Duodenal mucosa (tissue), 2 donors: ENCODE results near the gene OCLN.
"Not testable (repeated sequence)": the region's sequence is repeated elsewhere in the genome, so short reads cannot be mapped to it uniquely, and the experiment has no call there.

Experiments
- H3K27ac ChIP-seq: one replicate; pipeline ENCODE4 v1.7.0; 2013; ENCODE audit warnings: low read depth, low read length
- H3K27me3 ChIP-seq, 2 donors: one replicate each; pipeline ENCODE4 v1.7.0; 2013; ENCODE audit warnings: low read length in 2 of 2, control low read depth in 1 of 2; ENCODE audit not compliant: insufficient read depth in 2 of 2, control insufficient read depth in 1 of 2
- H3K36me3 ChIP-seq, 2 donors: one replicate each; pipeline ENCODE4 v1.7.0; 2013; ENCODE audit warnings: low read length in 2 of 2, control low read depth in 1 of 2; ENCODE audit not compliant: insufficient read depth in 2 of 2, control insufficient read depth in 1 of 2
- H3K4me1 ChIP-seq, 2 donors: one replicate each; pipeline ENCODE4 v1.7.0; 2013; ENCODE audit warnings: low read length in 2 of 2, control low read depth in 1 of 2; ENCODE audit not compliant: insufficient read depth in 2 of 2, control insufficient read depth in 1 of 2
- H3K4me3 ChIP-seq, 2 donors: one replicate each; pipeline ENCODE4 v1.7.0; 2013; ENCODE audit warnings: low read length in 2 of 2, low read depth in 1 of 2
- H3K9ac ChIP-seq, 2 donors: one replicate each; pipeline ENCODE4 v1.7.0; 2013; ENCODE audit warnings: low read length in 2 of 2, low read depth in 1 of 2
- H3K9me3 ChIP-seq, 2 donors: one replicate each; pipeline ENCODE4 v1.7.0; 2013; ENCODE audit warnings: low read length in 2 of 2, control low read depth in 1 of 2; ENCODE audit not compliant: control insufficient read depth in 1 of 2

OCLN gene, protein sequence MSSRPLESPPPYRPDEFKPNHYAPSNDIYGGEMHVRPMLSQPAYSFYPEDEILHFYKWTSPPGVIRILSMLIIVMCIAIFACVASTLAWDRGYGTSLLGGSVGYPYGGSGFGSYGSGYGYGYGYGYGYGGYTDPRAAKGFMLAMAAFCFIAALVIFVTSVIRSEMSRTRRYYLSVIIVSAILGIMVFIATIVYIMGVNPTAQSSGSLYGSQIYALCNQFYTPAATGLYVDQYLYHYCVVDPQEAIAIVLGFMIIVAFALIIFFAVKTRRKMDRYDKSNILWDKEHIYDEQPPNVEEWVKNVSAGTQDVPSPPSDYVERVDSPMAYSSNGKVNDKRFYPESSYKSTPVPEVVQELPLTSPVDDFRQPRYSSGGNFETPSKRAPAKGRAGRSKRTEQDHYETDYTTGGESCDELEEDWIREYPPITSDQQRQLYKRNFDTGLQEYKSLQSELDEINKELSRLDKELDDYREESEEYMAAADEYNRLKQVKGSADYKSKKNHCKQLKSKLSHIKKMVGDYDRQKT

GRCh38 chr5:69492391-69492922 lies at the start of gene OCLN:
OCLN (plus strand) TSS chr5:69492790; CDS start chr5:69504245, 11,455 bp downstream.
- peak within 1 kb of the TSS; percentile 85 for H3K27ac ChIP-seq
- peaks cover 13 to 22% of the 10 kb centered on the region in 2 donors for H3K4me1 ChIP-seq

DNA sequence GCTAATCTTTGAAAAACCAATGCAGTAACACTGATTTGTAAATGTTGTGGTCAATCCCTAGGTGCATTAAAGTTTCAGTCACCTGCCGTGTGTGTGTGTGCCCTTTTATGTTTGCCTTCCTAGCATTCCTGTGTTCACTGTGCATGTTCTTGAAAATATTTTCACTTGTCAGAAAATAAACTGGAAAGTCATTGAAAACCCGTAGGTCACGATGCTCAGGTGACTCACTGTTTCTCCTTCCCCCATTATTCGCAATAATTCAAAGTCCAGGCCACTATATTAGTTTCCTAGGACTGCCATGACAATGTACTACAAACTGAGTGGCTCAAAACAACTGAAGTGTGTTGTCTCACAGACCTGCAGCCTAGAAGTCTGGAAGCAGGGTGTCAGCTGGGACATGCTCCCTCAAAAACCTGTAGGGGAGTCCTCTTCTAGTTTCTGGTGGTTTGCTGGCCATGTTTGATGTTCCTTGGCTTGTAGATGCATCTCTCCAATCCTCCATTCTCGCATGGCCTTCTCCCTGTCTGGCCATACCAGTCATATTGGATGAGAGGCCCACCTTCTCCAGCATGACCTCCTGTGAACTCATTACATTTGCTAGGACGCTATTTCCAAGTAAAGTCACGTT lies 48.3 kb upstream of the OCLN start:
- Histone ChIP-seq H3K9ac (no peak overlapping the region), H3K27ac (peak overlapping the region; percentile 55), H3K4me1 (peaks cover 3 to 4% of the 10 kb centered on the region in 2 donors)

More at GRCh38 chr5:69492391-69492922, at the start of gene OCLN:
- no peaks in the 10 kb centered on the region for H3K36me3 ChIP-seq
- no peaks in the 10 kb centered on the region for H3K27me3 ChIP-seq
- H3K9me3 ChIP-seq, result no peaks in the 10 kb centered on the region
- H3K4me3 ChIP-seq, result peak within 1 kb of the TSS; percentile 80 to 87
- H3K9ac ChIP-seq, result peak within 1 kb of the TSS; percentile 88

GRCh38 chr5:69449511-69449910 lies 43.1 kb upstream of the OCLN start:
- H3K4me1 ChIP-seq, result peaks cover 5 to 8% of the 10 kb centered on the region in 2 donors
- no peak overlapping the region for H3K4me3 ChIP-seq
- no peaks in the 10 kb centered on the region for H3K36me3 ChIP-seq
- H3K9ac ChIP-seq, result no peak overlapping the region
- no peaks in the 10 kb centered on the region for H3K9me3 ChIP-seq
- no peak overlapping the region for H3K27ac ChIP-seq
- H3K27me3 ChIP-seq, result no peaks in the 10 kb centered on the region

More for the DNA sequence above, 48.3 kb upstream of the OCLN start:
- Histone ChIP-seq H3K36me3 (peaks cover 0 to 3% of the 10 kb centered on the region in 2 donors), H3K9me3 (no peaks in the 10 kb centered on the region), H3K27me3 (no peaks in the 10 kb centered on the region), H3K4me3 (no peak overlapping the region)

DNA sequence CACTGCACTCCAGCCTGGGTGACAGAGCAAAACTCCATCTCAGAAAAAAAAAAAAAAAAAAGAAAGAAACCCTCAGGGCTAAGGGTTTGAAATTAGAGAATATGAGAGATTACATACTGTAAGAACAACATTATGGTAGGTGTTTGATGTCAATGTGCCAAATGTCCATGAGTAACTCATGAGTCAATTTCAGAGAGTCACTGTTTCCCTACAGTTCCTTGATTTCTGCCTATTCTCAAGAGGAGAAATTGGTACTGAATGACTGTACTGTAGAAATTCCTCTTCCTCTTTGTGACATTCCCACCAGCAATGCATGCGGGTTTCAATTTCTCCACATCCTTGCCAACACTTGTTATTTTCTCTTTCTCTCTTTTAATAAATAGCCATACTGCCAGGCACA lies 42.5 kb upstream of the OCLN start:
- H3K9ac ChIP-seq, result no peak overlapping the region
- H3K27ac ChIP-seq, result no peak overlapping the region
- no peaks in the 10 kb centered on the region for H3K27me3 ChIP-seq
- no peaks in the 10 kb centered on the region for H3K9me3 ChIP-seq
- H3K36me3 ChIP-seq, result no peaks in the 10 kb centered on the region
- peaks cover 4 to 7% of the 10 kb centered on the region in 2 donors for H3K4me1 ChIP-seq
- no peak overlapping the region for H3K4me3 ChIP-seq

GRCh38 chr5:69450527-69450926 lies 42.1 kb upstream of the OCLN start:
- not testable (repeated sequence) for H3K9ac ChIP-seq, H3K36me3 ChIP-seq, H3K27ac ChIP-seq, H3K9me3 ChIP-seq, H3K4me1 ChIP-seq, H3K27me3 ChIP-seq, H3K4me3 ChIP-seq

DNA sequence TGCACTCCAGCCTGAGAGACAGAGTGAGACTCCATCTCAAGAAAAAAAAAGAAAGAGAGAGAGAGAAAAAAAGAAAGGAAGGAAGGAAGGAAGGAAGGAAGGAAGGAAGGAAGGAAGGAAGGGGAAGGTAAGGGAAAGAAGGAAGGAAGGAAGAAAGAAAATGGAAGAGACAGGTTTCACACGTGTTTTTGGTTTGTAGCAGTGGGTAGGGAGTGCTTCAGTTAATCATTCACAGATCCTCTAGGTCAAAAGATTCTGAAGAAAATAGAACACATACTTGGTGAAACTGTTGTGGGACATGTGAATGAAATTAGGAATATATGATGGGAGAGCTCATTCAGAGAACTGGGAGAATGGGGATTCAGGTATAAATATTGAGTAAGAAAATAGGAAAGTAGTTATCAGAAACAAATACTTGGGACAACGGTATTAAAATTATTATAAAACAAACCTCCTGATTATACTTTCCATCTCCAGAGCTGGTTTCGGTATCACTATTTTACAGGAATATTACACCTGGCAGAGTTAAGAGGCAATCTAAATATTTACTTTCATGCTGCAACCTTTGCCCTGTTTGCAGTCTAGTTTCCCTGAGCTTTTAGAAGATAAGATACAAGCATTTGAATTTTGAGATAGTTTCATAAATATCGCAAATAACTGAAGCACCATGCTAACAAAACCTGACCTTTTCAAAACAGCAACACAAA lies 40.5 kb upstream of the OCLN start:
- Histone ChIP-seq H3K27me3 (no peaks in the 10 kb centered on the region), H3K27ac (peak overlapping the region; percentile 39), H3K9ac (peak overlapping the region in 1 of 2 donors; percentile 30), H3K9me3 (no peaks in the 10 kb centered on the region), H3K4me1 (peaks cover 4 to 7% of the 10 kb centered on the region in 2 donors), H3K36me3 (no peaks in the 10 kb centered on the region), H3K4me3 (peak overlapping the region in 1 of 2 donors; percentile 41)

- not testable (repeated sequence) for H3K4me3 ChIP-seq, H3K4me1 ChIP-seq, H3K27ac ChIP-seq, H3K9ac ChIP-seq, H3K27me3 ChIP-seq, H3K9me3 ChIP-seq, H3K36me3 ChIP-seq
These were observed 39.1 kb upstream of the OCLN start for GRCh38 chr5:69453487-69453886.

DNA sequence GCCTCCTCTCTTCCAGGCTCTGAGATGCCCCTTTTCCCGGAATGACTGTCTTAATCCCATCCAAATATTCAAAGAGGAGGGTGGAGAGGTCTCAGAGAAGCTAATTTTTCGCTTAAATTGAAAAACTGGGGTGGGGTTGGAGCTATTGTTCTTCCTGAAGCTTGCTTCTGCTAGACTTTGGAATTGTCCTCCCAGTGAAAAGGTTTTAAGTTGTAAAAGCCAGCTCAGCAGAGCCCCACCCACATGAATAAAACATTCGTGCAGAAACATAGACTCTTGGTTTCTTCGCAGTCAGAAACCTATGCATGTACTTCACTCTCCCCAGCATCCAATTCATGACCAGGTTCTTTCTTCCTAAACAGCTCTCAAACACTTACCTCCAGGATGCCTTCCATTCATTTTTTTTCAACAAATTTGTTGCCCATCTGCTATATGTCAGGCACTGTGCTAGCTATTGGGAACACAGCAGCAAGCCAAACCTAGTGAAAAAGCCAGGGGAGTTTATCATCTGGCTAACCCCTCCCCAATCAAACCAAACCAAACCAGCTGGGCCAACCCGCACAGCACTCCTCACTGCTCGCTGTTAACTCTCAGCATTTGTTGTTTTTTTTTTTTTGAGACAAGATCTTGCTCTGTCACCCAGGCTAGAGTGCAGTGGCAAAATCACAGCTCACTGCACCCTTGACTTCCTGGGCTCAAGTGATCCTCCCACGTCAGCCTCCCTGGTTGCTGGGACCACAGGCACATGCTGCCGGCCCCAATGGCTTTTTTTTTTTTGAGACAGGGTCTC lies 37.9 kb upstream of the OCLN start:
- Histone ChIP-seq H3K9me3 (no peaks in the 10 kb centered on the region), H3K36me3 (no peaks in the 10 kb centered on the region), H3K27me3 (no peaks in the 10 kb centered on the region), H3K9ac (peak overlapping the region; percentile 63 to 67), H3K4me3 (peak overlapping the region; percentile 55 to 60), H3K27ac (peak overlapping the region; percentile 86), H3K4me1 (peaks cover 4 to 7% of the 10 kb centered on the region in 2 donors)

DNA sequence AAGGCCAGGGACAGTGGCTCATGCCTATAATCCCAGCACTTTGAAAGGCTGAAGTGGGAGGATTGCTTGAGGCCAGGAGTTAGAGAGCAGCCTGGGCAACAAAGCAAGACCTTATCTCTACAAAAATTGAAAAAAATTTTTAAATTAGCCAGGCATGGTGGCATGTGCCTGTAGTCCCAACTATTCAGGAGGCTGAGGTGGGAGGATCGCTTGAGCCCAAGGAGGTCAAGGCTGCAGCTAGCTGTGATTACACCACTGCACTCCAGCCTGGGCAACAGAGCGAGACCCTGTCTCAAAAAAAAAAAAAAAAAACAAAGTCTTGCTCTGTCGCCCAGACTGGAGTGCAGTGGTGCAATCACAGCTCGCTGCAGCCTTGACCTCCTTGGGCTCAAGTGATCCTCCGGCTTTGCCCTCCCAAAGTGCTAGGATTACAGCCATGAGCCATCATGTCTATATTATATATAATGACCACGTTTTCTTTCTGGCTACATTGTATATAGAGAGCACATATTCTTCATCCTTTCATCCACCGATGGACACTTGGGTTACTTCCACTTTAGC lies 37.1 kb upstream of the OCLN start:
- not testable (repeated sequence) for H3K9me3 ChIP-seq, H3K27ac ChIP-seq, H3K4me3 ChIP-seq, H3K27me3 ChIP-seq, H3K36me3 ChIP-seq, H3K4me1 ChIP-seq
- H3K9ac ChIP-seq, result peak overlapping the region; percentile 2 to 67
